SJSA1 (cell line): ENCODE data around the gene CPLANE2. TPM values are rescaled to one million over a fixed set of nuclear protein-coding genes. Genes with fewer than 3 reads are reported as not detected.
"Not testable (repeated sequence)": the region's sequence is repeated elsewhere in the genome, so short reads cannot be mapped to it uniquely, and the experiment has no call there.

Source experiments
- DNase-seq, 2 experiments: peaks; one replicate each; pipeline ENCODE4 v3.0.0-alpha.2; 2015 to 2020; ENCODE audit warnings: low spot score in 2 of 2, low read depth in 1 of 2
- H3K27ac ChIP-seq: fragments of 250-450 bp; sonication (Bioruptor Pico); 2 replicates; pipeline ENCODE4 v1.5.1; 2020; ENCODE audit warnings: mild to moderate bottlenecking, moderate library complexity
- H3K27me3 ChIP-seq: fragments of 250-450 bp; sonication (Bioruptor Pico); replicated peaks from 2 replicates; pipeline ENCODE4 v1.5.1; 2020; ENCODE audit warnings: mild to moderate bottlenecking, moderate library complexity
- H3K36me3 ChIP-seq: fragments of 250-450 bp; sonication (Bioruptor Pico); 2 replicates; pipeline ENCODE4 v1.5.1; 2020; ENCODE audit warnings: mild to moderate bottlenecking
- H3K4me1 ChIP-seq: fragments of 250-450 bp; sonication (Bioruptor Pico); replicated peaks from 2 replicates; pipeline ENCODE4 v1.6.1; 2021; ENCODE audit warnings: mild to moderate bottlenecking
- H3K4me3 ChIP-seq: fragments of 250-450 bp; sonication (Bioruptor Pico); 2 replicates; pipeline ENCODE4 v1.5.1; 2020; ENCODE audit warnings: mild to moderate bottlenecking
- H3K9me3 ChIP-seq: fragments of 250-450 bp; sonication (Bioruptor Pico); replicated peaks from 2 replicates; pipeline ENCODE4 v1.5.1; 2020; ENCODE audit warnings: mild to moderate bottlenecking
- total RNA-seq: library from RNA; depleted of rRNA; stranded (reverse); fragments of >200 nt; shearing (Covaris generic); gene quantifications from 2 replicates; pipeline ENCODE4 v1.2.3, GENCODE V29; 2014

The CPLANE2 gene
- total RNA-seq, 1 experiment from 2014 or later: 14.8 TPM

DNA sequence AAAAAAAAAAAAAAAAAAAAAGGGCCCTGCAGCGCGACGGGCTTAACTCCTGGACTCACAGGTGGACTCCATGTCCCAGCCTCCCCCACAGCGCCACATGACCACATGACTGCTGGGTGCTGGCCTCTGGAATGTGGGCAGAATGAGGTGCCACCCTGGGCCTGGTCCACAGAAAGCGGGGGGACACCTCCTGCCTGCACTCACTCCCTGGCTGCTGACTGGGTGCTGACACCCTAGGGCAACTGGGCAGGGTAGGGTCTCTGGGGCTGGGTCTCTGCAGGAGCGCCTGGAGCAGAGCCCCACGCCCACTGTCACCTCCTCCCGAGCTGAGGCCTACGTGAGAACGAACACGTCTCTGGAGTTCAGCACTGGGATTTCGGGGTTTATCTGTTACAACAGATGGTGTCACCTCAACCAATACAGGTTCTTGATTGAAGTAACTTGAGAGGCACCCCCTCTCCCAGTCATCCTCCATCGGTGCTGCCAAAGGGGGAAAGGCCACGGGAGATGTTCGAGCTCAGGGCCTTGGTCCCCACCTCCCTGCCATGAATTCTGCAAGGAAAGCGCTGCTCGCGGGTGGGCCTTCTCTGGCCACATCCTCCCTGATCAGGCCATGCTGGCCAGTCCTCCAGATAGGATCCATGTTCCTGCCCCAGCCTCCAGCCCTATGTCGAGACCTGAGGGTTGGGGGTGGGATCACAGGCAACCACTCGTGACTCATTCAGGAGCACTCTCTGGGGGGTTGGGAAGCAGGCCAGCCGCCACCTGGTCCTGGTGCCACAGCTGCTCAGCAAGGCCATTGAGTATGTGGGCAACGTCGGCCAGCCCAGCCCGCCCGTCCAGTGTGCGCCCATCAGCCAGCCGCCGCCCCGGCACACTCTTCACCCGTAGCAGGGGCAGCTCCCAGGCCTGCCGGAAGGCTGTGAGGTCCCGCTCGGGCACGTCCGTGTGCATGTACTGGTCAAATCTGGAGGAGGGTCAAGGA lies 5.4 kb downstream of the CPLANE2 start:
- Histone ChIP-seq H3K4me3 (no peak overlapping the region), H3K9me3 (no peaks in the 10 kb centered on the region), H3K36me3 (no peaks in the 10 kb centered on the region), H3K4me1 (peaks cover 11% of the 10 kb centered on the region), H3K27ac (no peak overlapping the region), H3K27me3 (no peaks in the 10 kb centered on the region)
- no peak for DNase-seq

- no peak overlapping the region for H3K4me3 ChIP-seq
- H3K36me3 ChIP-seq: no peaks in the 10 kb centered on the region
- no peaks in the 10 kb centered on the region for H3K27me3 ChIP-seq
- no peak overlapping the region for H3K27ac ChIP-seq
- no peak for DNase-seq
- no peaks in the 10 kb centered on the region for H3K9me3 ChIP-seq
- peaks cover 5% of the 10 kb centered on the region; the same call in 1 of the 2 replicates for H3K4me1 ChIP-seq
These were observed 6.2 kb downstream of the CPLANE2 start for GRCh38 chr1:16230744-16231143.

DNA sequence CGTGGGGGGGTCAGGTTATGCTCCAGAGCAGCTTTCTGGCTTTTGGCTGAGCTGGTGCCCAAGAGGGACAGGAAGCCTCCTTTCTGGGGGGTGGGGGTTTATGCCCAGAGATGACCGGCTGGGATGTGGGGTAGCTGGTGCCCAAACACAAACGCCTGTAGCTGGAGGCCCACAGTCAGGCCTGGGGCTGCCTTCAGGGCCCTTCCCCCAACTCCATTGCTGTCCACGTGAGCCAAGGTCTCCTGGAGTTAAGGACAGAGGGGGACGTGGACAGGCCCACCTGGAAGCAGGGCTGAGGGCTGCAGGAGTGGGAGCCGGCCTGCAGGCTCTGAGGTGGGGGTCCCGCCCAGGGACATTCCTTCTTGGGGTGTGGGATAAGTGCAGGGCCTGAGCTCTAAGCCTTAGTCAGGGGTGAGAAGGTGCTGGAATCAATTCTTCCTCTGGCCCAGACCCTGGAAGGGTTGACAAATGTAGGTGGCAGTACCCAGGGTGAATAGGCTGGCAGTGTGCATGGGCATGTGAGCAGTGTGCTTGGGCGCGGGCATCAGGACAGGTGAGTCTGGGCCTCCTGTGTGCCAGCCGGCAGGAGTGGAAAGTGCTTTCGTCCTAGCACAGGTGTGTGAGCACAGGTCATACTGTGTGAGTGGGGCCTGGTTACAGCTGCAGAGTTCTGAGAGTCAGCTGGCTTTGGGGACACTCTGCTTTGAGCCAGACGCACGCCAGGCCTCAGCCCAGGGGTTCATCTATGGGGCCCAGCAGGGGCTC lies 6.8 kb downstream of the CPLANE2 start:
- H3K27me3 ChIP-seq: no peaks in the 10 kb centered on the region

DNA sequence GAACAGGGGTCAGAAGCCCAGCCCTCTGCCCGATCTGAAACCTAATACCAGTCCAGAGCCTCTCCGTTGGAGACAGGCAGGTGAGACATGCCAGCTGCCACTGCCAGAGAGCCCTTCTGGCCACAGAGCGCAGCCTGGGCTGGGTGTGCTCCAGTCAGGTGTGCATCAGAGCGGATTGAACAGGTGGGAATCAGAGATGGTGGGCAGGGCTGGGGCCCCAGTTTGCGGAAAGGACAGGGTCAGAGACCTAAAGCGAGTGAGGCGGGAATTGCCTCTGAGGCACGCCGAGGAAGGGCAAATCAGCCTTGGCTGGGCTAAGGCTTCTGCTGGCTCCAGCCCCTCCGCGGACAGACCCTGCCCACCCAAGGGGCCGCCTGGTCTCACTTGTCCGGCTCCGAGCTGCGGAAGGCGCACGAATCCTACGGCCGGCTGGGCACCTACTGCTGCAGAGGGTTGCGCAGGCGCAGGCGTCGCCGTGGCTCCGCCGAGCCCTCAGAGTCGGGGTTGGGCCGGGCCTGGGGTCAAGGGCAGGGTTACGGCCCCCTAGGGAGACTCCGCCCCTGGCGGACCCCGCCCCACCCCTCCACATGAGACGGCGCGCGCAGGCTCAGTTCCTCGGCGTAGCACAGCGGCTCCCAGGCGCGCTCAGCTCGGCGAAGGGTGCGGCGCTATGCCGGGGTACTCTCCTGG lies 10.3 kb downstream of the CPLANE2 start:
- Histone ChIP-seq H3K9me3 (no peaks in the 10 kb centered on the region), H3K36me3 (no peaks in the 10 kb centered on the region), H3K4me1 (peaks cover 5% of the 10 kb centered on the region; the same call in 1 of the 2 replicates), H3K4me3 (no peak overlapping the region), H3K27ac (no peak overlapping the region), H3K27me3 (no peaks in the 10 kb centered on the region)
- no peak for DNase-seq

More for the DNA sequence above, 6.8 kb downstream of the CPLANE2 start:
- DNase-seq: no peak
- Histone ChIP-seq H3K4me3 (no peak overlapping the region), H3K27ac (no peak overlapping the region), H3K9me3 (no peaks in the 10 kb centered on the region), H3K36me3 (no peaks in the 10 kb centered on the region), H3K4me1 (peaks cover 5% of the 10 kb centered on the region; the same call in 1 of the 2 replicates)

DNA sequence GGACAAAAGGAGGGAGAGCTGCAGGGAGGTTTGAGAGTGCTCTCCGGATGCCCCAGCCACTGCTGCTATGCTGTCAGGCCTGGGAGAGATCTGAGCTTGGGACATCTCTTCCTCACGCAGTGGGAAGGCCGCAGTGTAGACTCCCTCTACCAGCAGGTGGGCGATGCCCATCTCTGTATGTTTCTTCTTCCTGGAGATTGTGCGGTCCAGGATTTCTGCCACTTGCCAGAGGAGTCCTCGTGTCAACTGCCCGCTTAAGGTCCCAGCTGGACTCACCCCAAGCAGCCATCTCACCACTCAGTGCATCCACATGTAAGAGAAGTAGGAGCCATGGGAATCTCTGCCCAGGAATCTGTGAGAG lies 10.9 kb downstream of the CPLANE2 start:
- no peaks in the 10 kb centered on the region for H3K9me3 ChIP-seq
- H3K27me3 ChIP-seq: no peaks in the 10 kb centered on the region
- H3K27ac ChIP-seq: no peak overlapping the region
- H3K36me3 ChIP-seq: no peaks in the 10 kb centered on the region
- no peak overlapping the region for H3K4me3 ChIP-seq
- peaks cover 5% of the 10 kb centered on the region; the same call in 1 of the 2 replicates for H3K4me1 ChIP-seq
- DNase-seq: no peak

DNA sequence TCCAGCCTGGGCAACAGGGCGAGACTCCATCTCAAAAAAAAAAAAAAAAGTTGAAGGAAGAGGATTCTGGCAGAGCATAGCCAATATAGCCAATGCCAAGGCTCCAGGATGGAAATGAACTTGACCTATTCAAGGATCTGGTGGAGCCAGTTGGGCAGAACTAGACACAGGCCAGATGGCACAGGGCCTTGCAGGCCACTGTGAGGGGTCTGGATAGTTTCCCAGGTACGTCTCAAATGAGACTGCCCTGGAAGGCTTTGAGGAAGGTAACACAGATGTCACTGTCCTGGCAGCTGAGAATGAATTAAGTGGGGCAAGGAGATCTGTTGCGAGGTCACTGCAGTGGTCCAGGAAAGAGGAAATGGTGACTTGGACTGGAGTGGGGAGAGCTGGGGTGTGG lies 12.5 kb downstream of the CPLANE2 start:
- DNase-seq: no peak
- peaks cover 2% of the 10 kb centered on the region; the same call in 1 of the 2 replicates for H3K4me1 ChIP-seq
- no peak overlapping the region for H3K27ac ChIP-seq
- no peak overlapping the region for H3K4me3 ChIP-seq
- H3K27me3 ChIP-seq: no peaks in the 10 kb centered on the region
- no peaks in the 10 kb centered on the region for H3K36me3 ChIP-seq
- no peaks in the 10 kb centered on the region for H3K9me3 ChIP-seq

GRCh38 chr1:16222716-16223115 lies 14.3 kb downstream of the CPLANE2 start:
- not testable (repeated sequence) for H3K9me3 ChIP-seq, H3K27ac ChIP-seq, H3K27me3 ChIP-seq, H3K4me3 ChIP-seq, DNase-seq, H3K4me1 ChIP-seq, H3K36me3 ChIP-seq

- H3K27me3 ChIP-seq: no peaks in the 10 kb centered on the region
These were observed 15.5 kb downstream of the CPLANE2 start for GRCh38 chr1:16221499-16221898.

DNA sequence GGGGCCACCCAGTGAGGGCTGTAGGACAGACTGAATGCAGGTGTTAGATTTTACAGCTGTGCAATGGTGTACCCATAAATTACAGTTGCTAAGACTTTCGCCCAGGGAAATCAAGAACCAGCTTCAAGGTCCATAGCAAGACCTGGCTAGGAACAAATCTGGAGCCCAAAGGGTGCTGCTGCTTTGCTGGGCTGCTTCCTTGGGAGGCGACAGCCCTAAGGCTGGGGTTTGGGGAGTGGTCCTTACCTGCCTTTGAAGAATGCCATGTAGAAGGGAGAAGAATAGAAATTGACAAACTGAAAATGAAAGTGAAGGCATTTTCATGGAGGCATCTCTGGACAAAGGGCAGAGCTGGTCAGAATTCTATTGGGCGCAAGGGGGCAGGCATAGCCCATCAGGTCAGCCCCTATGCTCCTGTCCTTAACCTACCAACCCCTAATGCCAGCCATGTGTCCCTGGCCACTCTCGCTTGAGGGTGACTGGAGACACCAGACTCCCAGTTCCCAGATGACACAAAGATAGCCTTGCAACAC lies 16.9 kb downstream of the CPLANE2 start:
- H3K36me3 ChIP-seq: no peaks in the 10 kb centered on the region
- H3K4me3 ChIP-seq: no peak overlapping the region
- peaks cover 11% of the 10 kb centered on the region for H3K4me1 ChIP-seq
- no peaks in the 10 kb centered on the region for H3K27me3 ChIP-seq
- no peaks in the 10 kb centered on the region for H3K9me3 ChIP-seq
- no peak for DNase-seq
- no peak overlapping the region for H3K27ac ChIP-seq

More at GRCh38 chr1:16221499-16221898, 15.5 kb downstream of the CPLANE2 start:
- Histone ChIP-seq H3K4me1 (peaks cover 10% of the 10 kb centered on the region), H3K36me3 (no peaks in the 10 kb centered on the region), H3K4me3 (no peak overlapping the region), H3K9me3 (no peaks in the 10 kb centered on the region), H3K27ac (no peak overlapping the region)
- no peak for DNase-seq

DNA sequence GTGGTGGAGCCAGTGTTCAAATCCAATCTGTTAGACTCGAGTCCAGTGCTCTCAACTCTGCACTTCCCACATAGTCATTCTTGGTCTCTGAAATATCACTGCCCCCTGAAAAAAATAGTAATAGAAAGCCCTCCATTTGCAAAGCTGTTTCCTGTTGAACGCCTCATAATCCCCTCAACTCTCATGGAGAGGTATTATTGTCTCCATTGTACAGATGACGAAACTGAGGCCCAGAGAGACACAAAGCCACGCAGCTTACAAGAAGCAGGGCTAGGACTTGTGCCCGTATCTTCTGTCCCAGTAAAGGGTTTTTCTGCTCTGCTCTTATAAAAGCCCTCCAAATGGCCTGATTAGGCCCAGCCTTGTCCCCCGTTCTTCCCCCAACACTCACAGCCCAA lies 18.3 kb downstream of the CPLANE2 start:
- no peaks in the 10 kb centered on the region for H3K9me3 ChIP-seq
- no peak for DNase-seq
- H3K4me3 ChIP-seq: no peak overlapping the region
- no peak overlapping the region for H3K27ac ChIP-seq
- no peaks in the 10 kb centered on the region for H3K27me3 ChIP-seq
- peaks cover 11% of the 10 kb centered on the region for H3K4me1 ChIP-seq
- H3K36me3 ChIP-seq: no peaks in the 10 kb centered on the region

DNA sequence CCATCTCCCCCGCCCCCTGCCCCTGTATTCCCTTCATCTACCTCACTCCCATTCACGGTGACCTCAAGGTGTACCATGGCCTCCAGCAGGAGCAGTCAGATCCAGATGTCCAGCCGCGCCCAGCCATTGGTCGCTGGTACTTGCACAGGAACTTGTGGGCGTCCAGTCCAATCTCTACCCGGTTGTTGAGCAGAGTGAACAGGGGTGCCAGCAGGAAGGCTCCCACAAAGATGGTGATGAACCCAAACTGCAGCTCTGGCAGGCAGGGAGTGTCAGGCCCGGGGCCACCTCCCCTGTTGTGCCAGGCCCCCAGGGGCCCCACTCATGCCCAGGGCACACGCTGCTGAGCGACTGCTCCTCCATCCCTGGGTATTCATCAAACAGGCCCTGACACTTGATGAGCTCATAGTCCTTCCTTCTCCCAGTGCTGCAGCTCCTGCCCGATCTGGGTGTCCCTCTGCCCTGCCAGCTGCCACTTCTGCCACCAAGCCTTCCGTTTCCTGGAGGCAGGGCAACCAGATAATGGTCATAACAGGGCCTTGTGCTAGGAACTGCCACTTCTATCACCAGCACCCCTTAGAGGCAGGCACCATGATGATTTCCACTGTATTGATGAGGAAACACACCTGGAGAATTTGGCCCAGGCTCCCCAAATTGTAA lies 18.8 kb downstream of the CPLANE2 start:
- no peaks in the 10 kb centered on the region for H3K36me3 ChIP-seq
- H3K27me3 ChIP-seq: no peaks in the 10 kb centered on the region
- H3K9me3 ChIP-seq: no peaks in the 10 kb centered on the region
- peaks cover 11% of the 10 kb centered on the region for H3K4me1 ChIP-seq
- no peak overlapping the region for H3K4me3 ChIP-seq
- H3K27ac ChIP-seq: no peak overlapping the region
- DNase-seq: no peak

GRCh38 chr1:16217061-16217785 lies 19.8 kb downstream of the CPLANE2 start:
- no peak overlapping the region for H3K27ac ChIP-seq
- no peaks in the 10 kb centered on the region for H3K27me3 ChIP-seq
- peak; percentile 83 to 99 for DNase-seq
- H3K36me3 ChIP-seq: no peaks in the 10 kb centered on the region
- H3K4me3 ChIP-seq: peak overlapping the region; percentile 35
- peaks cover 11% of the 10 kb centered on the region for H3K4me1 ChIP-seq
- no peaks in the 10 kb centered on the region for H3K9me3 ChIP-seq
